Transverse colon (tissue), 4 donors: ENCODE measurements around the gene TSPYL4. TPM values are rescaled to one million over a fixed set of nuclear protein-coding genes. Genes with fewer than 3 reads are reported as not detected.
"Not testable (repeated sequence)": the region's sequence is repeated elsewhere in the genome, so short reads cannot be mapped to it uniquely, and the experiment has no call there.

Experiments used
- DNase-seq: peaks from one replicate; pipeline ENCODE4 v3.0.0-alpha.2; 2019
- H3K27ac ChIP-seq, 4 donors: fragments of 200-600 bp; sonication (generic); 2 replicates each; pipeline ENCODE4 v1.5.1; 2016 to 2018; ENCODE audit warnings: inconsistent platforms in 4 of 4
- H3K27me3 ChIP-seq: fragments of 200-600 bp; sonication (generic); 2 replicates; pipeline ENCODE4 v1.5.1; 2017; ENCODE audit warnings: inconsistent platforms
- H3K36me3 ChIP-seq, 4 donors: fragments of 200-600 bp; sonication (generic); 2 replicates each; pipeline ENCODE4 v1.5.1; 2017 to 2019; ENCODE audit warnings: inconsistent platforms in 4 of 4
- H3K4me1 ChIP-seq, 4 donors: fragments of 200-600 bp; sonication (generic); 2 replicates each; pipeline ENCODE4 v1.5.1; 2017 to 2020; ENCODE audit warnings: inconsistent platforms in 4 of 4
- H3K4me3 ChIP-seq, 4 donors: fragments of 200-600 bp; sonication (generic); 1 replicate in 1 of 4; 2 replicates in 3 of 4; pipeline versions ENCODE4 v1.5.1 to v1.6.1; 2017 to 2019; ENCODE audit warnings: inconsistent platforms in 4 of 4
- H3K9me3 ChIP-seq, 2 donors: fragments of 200-600 bp; sonication (generic); 2 replicates each; pipeline ENCODE4 v1.5.1; 2017 to 2019; ENCODE audit warnings: inconsistent platforms in 2 of 2
- CTCF ChIP-seq, 5 experiments: fragments of 200-600 bp in 3 of 5; fragments of 450-650 bp in 2 of 5; sonication (generic) in 3 of 5; IDR thresholded peaks; 1 replicate in 2 of 5; 2 replicates in 3 of 5; pipeline ENCODE4 v1.5.1; 2016 to 2017; ENCODE audit warnings: antibody characterized with exemption in 5 of 5, inconsistent platforms in 3 of 5, mild to moderate bottlenecking in 2 of 5, moderate library complexity in 1 of 5
- EP300 ChIP-seq: sonication (generic); formaldehyde crosslinking; IDR thresholded peaks from one replicate; pipeline ENCODE4 v1.6.1; 2017; ENCODE audit warnings: antibody characterized with exemption, low read depth
- POLR2A ChIP-seq: fragments of 450-650 bp; IDR thresholded peaks from one replicate; pipeline ENCODE4 v1.6.1; 2016; ENCODE audit warnings: antibody characterized with exemption, mild to moderate bottlenecking, moderate library complexity
- POLR2AphosphoS5 ChIP-seq, 3 donors: sonication (generic); formaldehyde crosslinking; IDR thresholded peaks; one replicate each; pipeline ENCODE4 v1.6.1; 2016; ENCODE audit warnings: antibody characterized with exemption in 3 of 3
- WGBS, 2 donors: methylation state at CpG; one replicate each; pipeline ENCODE4 v1.1.5; 2018; ENCODE audit warnings: low coverage in 1 of 2; 5-methylcytosine and 5-hydroxymethylcytosine counted together
- in situ Hi-C, 4 donors: fragments of 200-750 bp; cut with MboI; loops; one replicate each; pipeline versions ENCODE4 v1.15.0 to v1.15.1; 2017; ENCODE audit warnings: low sequenced_read_pairs in 3 of 4, low pct_ligation_motif_present in 1 of 4, low pct_unique_long_range_greater_than_20kb in 1 of 4
- intact Hi-C: fragments of 100-400 bp; cut with DNase I; formaldehyde crosslinking; loops from one replicate; pipeline ENCODE4 v1.15.1; 2023; ENCODE audit warnings: low total_unique reads
- total RNA-seq, 4 donors: library from RNA; depleted of rRNA; stranded (reverse); fragments of >200 nt; gene quantifications; one replicate each; pipeline ENCODE4 v1.1.0, GENCODE V29; 2016

Gene TSPYL4
- total RNA-seq, 4 donors from 2014 or later: 3.0 to 7.8 (median 6.4) TPM

GRCh38 chr6:116286773-116287358 is 33.0 kb upstream of the TSPYL4 start:
- TF ChIP-seq POLR2AphosphoS5 (IDR thresholded peaks at IDR 0.05): no peak
- TF ChIP-seq CTCF (IDR thresholded peaks at IDR 0.05): no peak
- TF ChIP-seq EP300: no peak
- no peak for TF ChIP-seq POLR2A
- 79 to 80% methylated on average over 1 of the region's 1 CpG for WGBS, 2 donors
- intact Hi-C loops: loop anchor here (10.0 kb wide), 1 partner anchor 248 kb away; no protein-coding TSS in a partner anchor

GRCh38 chr6:116284984-116285383 is 31.1 kb upstream of the TSPYL4 start:
- H3K4me1 ChIP-seq, H3K9me3 ChIP-seq, H3K4me3 ChIP-seq, H3K27ac ChIP-seq, H3K27me3 ChIP-seq, DNase-seq, H3K36me3 ChIP-seq: not testable (repeated sequence)
- in situ Hi-C loops (loop anchor here in 2 of 4 donors (10.0 to 25.0 kb wide), 3 partner anchors 127 to 377 kb away; partner anchors contain the start of gene ZUP1 (in 1 of the 2)), intact Hi-C loops (loop anchor here (10.0 kb wide), 1 partner anchor 250 kb away; no protein-coding TSS in a partner anchor)
- WGBS, 2 donors: 97 to 100% methylated on average over 4 of the region's 4 CpGs

More at GRCh38 chr6:116286773-116287358, 33.0 kb upstream of the TSPYL4 start:
- Histone ChIP-seq H3K4me1 (no peaks in the 10 kb centered on the region), H3K4me3 (no peak overlapping the region), H3K27me3 (no peaks in the 10 kb centered on the region), H3K9me3 (no peaks in the 10 kb centered on the region), H3K36me3 (no peaks in the 10 kb centered on the region), H3K27ac (no peak overlapping the region)
- DNase-seq: no peak
- in situ Hi-C loops: loop anchor here in 2 of 4 donors (10.0 to 25.0 kb wide), 3 partner anchors 125 to 375 kb away; partner anchors contain the start of gene ZUP1 (in 1 of the 2)

GRCh38 chr6:116283191-116283590 is 29.3 kb upstream of the TSPYL4 start:
- 60 to 86% methylated on average over 1 of the region's 1 CpG for WGBS, 2 donors
- TF ChIP-seq POLR2AphosphoS5 (IDR thresholded peaks at IDR 0.05): no peak
- TF ChIP-seq CTCF (IDR thresholded peaks at IDR 0.05): no peak
- TF ChIP-seq EP300: no peak
- no peak for TF ChIP-seq POLR2A
- no peaks in the 10 kb centered on the region for H3K9me3 ChIP-seq
- peaks cover 0 to 15% (median 10%) of the 10 kb centered on the region in 4 donors for H3K4me1 ChIP-seq
- no peak for DNase-seq
- no peak overlapping the region for H3K4me3 ChIP-seq
- H3K27me3 ChIP-seq: no peaks in the 10 kb centered on the region
- intact Hi-C loops (loop anchor here (10.0 kb wide), 1 partner anchor 252 kb away; no protein-coding TSS in a partner anchor), in situ Hi-C loops (loop anchor here in 2 of 4 donors (10.0 to 25.0 kb wide), 3 partner anchors 129 to 379 kb away; partner anchors contain the start of gene ZUP1 (in 1 of the 2))
- H3K27ac ChIP-seq: no peak overlapping the region
- no peaks in the 10 kb centered on the region for H3K36me3 ChIP-seq

GRCh38 chr6:116282698-116283097 is 28.8 kb upstream of the TSPYL4 start:
- TF ChIP-seq EP300: no peak
- no peak for TF ChIP-seq POLR2A
- no peak for TF ChIP-seq POLR2AphosphoS5 (IDR thresholded peaks at IDR 0.05)
- no peak for TF ChIP-seq CTCF (IDR thresholded peaks at IDR 0.05)
- Histone ChIP-seq H3K9me3 (no peaks in the 10 kb centered on the region), H3K4me3 (no peak overlapping the region), H3K4me1 (peaks cover 3 to 20% (median 14%) of the 10 kb centered on the region in 4 donors), H3K27ac (no peak overlapping the region), H3K36me3 (no peaks in the 10 kb centered on the region), H3K27me3 (no peaks in the 10 kb centered on the region)
- WGBS, 2 donors: 78 to 84% methylated on average over 2 of the region's 2 CpGs
- intact Hi-C loops (loop anchor here (10.0 kb wide), 1 partner anchor 252 kb away; no protein-coding TSS in a partner anchor), in situ Hi-C loops (loop anchor here in 2 of 4 donors (10.0 to 25.0 kb wide), 3 partner anchors 130 to 380 kb away; partner anchors contain the start of gene ZUP1 (in 1 of the 2))
- no peak for DNase-seq
